ENCODE measurements around the gene ZBTB44.
"Not testable (repeated sequence)": the region's sequence is repeated elsewhere in the genome, so short reads cannot be mapped to it uniquely, and the experiment has no call there.

Gene ZBTB44

DNA sequence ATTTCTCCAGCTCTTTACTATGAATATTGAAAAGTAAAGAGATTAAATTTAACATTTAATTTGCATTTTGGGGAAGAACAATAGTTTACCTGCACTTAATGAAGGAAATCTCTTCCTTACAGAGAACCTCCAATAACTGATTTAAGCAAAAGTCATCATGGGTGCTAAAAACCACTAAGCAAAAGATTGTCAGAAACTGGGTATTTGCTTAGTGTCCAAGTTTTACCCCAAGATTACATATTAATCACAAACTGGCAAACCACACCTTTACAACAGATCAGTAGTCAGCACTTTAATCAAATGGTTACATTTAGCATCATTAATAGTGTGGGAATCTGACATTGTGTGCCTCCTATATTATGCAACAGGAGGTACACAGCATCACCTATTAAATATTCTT, 2.7 kb downstream of the ZBTB44 start:
- no peak for FAIRE-seq

DNA sequence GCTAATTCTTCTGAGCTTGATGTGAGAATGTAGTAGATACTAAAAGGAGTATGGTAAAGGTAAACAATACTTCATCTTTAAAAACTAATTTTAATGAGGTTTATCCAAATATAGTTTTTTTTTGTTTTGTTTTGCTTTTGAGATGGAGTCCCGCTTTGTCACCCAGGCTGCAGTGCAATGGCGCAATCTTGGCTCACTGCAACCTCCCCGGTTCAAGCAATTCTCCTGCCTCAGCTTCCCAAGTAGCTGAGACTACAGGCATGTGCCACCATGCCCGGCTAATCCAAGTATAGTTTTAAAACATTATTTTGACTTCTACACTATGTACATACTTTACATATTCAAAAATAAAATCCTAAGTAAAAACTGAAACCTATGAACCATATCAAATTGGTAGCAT, 4.1 kb downstream of the ZBTB44 start:
- no peak for FAIRE-seq

DNA sequence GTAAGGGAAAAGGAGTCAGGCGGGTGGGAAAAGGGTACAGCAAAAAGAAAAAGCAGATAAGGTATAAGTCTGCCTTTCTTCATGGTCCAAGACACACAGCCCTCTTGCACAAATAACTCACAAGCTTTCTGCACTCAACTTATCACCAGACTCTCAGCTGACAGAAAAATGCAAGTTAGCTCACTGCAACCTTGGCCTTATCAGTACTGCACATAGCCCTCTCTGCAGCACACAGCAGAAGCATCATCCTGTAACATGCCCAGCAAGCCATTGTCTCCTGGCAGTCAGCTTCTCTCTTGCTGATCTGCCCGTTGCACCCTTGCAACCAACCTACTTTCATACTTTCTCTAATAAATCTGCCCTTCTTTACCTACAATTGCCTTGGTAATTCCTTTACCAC, 5.8 kb downstream of the ZBTB44 start:
- FAIRE-seq = no peak

DNA sequence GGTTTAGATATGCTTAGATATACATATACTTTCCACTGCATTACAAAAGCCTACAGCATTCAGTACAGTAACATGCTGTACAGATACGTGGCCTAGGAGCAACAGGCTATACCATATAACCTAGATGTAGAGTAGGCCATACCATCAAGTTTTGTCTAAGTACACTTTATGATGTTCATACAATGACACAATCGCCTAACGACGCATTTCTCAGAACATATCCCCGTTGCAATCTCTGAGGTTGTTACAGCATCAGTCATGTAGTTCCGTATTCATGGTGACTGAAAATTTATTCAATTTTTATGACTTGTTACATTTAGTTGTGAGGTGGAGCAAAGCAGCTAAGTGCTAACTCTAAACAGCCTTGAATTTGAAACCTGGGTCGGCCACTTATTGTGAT, 6.7 kb downstream of the ZBTB44 start:
- no peak for FAIRE-seq

DNA sequence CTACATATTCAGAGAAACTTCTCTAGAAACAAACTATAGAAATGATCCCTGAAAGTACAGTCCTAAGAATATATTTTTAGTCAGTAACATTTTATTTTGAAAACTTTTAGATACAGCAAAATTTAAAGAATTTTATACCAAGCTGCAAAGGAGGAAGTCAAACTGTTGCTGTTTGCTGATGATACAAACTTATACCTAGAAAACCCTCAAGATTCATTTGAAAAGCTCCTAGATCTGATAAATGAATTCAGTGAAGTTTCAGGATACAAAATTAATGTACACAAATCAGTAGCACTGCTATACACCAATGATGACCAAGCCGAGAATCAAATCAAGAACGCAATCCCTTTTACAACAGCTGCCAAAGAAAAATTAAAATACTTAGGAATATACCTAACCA, 10.1 kb downstream of the ZBTB44 start:
- no peak for FAIRE-seq

DNA sequence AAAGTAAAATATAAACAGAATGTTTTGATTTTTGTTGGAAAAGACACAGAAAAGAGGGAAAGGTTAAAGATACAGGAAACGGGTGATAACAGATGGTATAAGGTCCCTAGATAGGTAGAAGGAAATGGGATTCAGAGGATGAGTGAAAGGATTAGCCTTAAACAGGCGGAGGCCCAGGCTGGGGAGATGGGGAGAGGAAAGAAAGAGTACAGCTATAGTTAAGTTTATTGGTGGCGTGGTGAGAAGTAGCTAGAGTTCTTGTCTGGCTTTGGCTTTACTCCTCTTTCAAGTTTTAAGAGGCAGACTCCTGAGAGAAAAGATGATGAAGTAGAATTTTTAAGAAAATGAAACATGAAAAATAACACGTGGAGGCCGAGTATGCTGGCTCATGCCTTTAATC, 13.7 kb downstream of the ZBTB44 start:
- FAIRE-seq = no peak

DNA sequence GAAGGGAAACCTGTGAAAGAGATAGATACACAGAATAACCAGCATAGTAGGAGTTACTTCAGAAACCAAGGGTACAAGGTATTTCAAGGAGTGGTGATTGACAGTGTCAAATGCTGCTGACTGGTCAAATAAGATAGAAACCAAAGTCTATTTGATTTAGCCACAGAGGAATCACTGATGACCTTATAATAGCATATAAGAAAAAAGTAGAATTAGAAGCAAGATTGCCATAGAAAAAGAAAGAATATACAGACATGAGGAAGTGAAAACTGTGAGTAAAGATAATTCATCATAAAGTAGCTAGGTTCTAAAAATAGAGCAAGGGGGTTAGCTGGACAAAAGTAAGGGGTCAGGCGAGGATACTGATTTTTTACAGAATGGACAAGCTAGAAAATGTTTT, 14.2 kb downstream of the ZBTB44 start:
- FAIRE-seq = no peak

DNA sequence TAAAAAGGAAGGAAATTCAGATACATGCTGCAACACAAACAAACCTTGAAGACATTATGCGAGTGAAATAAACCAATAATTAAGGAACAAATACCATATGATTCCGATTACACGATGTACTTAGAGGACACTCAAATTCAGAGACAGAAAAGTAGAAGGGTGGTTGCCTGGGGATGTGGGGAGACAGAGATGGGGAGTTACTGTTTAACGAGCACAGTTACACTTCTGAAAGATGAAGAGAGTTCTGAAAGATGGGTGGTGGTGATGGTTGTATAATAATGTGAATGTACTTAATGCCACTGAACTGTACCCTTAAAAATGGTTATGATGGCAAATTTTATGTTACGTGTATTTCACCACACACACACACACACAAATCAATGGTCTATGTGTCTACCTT, 14.7 kb downstream of the ZBTB44 start:
- no peak for FAIRE-seq

DNA sequence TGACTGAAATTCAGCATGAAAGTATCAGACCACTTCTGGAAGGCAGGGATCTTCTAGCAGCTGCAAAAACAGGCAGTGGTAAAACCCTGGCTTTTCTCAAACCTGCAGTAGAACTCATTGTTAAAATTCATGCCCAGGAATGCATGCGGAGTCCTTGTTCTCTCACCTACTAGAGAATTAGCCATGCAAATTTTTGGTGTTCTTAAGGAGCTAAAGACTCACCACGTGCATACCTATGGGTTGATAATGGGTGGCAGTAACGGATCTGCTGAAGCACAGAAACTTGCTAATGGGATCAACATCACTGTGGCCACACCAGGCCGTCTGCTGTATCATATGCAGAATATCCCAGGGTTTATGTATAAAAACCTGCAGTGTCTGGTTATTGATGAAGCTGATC, 19.1 kb downstream of the ZBTB44 start:
- FAIRE-seq = no peak

DNA sequence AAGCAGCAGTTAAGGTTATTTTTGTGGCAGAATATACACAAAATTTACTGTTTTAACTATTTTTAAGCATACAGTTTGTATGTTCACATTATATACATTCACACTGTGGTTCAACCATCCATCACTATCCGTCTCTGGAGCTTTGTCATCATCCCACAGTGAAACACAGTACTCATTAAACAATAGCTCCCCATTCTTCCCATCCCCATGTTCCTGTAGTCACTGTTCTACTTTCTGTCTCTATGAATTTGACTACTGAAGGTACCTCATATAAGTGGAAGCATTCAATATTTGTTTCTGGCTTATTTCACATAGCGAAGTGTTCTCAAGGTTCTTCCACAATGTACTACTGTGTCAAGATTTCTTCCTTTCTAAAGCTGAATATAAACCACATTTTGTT, 32.6 kb downstream of the ZBTB44 start:
- FAIRE-seq = no peak

DNA sequence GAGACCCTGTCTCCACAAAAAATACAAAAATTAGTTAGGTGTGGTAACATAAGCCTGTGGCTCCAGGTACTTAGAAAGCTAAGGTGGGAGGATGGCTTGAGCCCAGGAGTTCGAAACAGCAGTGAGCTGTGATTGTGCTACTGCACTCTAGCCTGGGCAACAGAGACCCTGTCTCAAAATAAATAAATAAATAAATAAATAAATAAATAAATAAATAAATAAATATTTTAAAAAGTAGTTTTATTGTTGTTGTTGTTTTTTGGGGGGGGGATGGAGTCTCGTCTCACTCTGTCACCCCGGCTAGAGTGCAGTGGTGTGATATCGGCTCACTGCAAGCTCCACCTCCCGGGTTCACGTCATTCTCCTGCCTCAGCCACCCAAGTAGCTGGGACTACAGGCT, 33.4 kb downstream of the ZBTB44 start:
- not testable (repeated sequence) for FAIRE-seq

DNA sequence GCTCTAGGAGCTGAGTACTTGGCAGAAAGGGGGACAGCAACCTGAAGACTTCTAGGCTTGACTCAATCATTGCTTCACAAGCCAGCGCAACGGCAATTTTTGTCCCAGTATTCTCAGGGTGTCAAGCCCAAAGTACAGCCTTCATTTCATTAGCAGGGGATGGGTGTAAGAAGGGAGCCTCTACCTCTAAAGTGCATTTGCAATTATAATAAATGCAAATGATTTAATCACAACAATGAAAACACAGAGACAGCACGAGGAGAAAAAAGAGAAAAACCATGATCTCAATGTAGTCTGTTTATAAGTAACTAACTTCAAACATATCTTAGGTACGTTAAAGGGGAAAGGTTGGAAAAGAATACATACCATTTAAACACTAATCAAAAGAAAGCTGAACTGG, 34.7 kb downstream of the ZBTB44 start:
- no peak for FAIRE-seq

DNA sequence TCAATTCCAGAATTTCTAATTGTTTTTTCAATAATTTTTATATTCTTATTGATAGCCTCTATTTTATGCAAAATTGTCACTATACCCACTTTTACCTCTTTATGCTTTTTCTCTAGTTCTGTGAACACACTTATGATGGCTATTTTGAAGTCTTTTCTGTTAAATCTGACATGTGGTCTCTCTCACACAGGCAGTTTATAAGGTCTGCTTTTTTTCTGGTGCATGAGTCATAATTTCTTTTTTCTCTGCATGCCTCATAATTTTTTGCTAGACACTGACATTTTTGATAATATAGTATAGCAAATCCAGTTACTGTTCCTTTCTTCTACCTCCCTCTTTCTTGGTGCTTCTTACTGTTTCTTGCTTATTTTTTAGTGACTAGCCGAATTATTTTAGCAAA, 36.0 kb downstream of the ZBTB44 start:
- FAIRE-seq = no peak

DNA sequence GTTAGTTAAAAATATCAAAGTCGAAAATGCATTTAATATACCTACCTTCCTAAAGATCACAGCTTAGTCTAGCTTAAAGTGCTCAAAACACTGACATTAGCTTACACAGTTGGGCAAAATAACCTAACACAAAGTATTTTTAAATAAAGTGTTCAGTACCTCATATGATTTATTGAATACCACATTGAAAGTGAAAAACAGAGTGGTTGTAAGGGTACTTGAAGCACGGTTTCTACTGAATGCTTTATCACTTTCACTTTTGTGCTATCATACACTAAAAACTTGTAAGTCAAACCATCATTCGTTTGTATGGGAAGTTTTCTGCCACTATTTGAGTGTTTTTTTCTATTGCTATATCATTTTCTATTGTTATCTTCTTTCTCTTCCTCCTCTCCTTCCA, 36.6 kb downstream of the ZBTB44 start:
- FAIRE-seq = no peak

DNA sequence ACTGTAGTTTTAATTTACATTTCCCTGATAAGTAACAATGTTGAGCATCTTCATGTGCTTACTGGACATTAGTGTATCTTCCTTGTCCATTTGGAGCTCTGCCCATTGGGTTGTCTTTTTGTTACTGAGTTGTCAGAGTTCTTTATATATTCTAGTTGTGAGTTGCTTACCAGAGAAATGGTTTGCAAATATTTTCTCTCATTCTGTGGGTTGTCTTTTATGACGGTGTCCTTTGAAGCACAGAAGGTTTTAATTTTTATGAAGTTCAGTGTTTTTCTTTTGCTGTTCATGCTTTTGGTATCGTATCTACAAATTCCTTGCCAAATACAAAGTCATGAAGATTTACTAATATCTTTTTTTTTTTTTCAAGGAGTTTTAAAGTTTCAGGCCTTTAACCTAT, 42.4 kb downstream of the ZBTB44 start:
- FAIRE-seq = no peak

DNA sequence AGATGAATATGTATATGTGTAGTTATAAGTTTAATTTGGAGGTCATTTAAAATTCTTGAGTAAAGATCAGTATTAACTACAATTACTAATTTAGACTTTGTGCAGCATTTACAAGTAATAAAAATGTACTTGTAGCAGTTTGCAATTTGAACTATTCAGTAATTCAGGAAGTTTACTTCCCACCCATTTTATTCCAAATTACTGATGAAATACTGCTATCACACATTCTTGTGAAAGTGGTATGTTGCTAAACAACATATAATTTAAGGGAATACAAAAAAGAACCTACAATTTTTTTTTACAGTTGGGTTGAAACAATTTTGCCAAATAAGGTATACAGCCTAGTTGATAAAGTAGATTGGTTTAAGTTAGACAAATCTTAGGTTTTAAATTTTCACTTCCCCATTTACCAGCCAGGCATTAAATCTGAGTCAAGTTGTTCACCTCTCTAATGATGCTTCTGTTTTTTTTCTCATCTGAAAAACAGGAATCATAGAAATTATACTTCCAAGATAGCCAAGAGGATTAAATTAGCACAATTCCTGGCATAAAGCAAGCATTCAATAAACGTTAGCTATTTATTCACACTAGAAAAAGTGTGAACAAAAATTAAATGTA, 45.3 kb downstream of the ZBTB44 start:
- FAIRE-seq = no peak

DNA sequence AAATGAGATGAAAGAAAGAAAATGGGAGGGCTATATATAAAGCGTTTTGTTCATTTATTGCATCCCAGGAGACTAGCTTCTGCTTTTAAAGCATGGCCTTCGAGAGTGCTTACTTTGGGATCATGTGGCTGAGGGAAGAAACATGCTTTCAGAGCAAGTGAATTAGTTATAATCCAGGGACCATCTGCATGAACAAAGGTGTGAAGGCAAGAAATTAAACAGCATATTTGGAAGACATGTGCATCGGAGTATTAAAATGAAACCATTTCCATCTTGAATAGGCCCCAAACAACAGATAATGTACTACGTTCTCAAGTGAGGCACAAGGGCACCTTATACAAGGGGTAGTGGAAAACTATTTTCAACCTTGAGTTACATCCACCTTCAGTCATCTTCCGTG, 51.4 kb downstream of the ZBTB44 start:
- no peak for FAIRE-seq

DNA sequence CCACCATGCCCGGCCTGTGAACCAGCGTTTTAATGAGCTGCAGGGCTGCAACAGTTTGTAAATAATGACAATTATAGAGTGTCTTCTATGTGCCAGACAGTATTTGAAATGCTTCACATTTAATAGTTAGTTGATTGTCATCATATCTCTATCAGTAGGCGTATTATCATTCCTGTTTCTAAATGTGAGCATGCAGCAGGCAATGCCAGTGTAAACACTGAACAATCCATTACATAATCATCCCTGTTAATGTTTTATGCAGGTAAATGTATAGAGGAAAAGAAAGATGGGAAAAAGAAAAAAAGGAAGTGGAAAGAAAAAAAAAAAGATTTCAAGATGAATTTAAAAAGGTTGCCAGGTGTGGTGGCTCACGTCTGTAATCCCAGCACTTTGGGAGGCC, 52.3 kb downstream of the ZBTB44 start:
- no peak for FAIRE-seq

DNA sequence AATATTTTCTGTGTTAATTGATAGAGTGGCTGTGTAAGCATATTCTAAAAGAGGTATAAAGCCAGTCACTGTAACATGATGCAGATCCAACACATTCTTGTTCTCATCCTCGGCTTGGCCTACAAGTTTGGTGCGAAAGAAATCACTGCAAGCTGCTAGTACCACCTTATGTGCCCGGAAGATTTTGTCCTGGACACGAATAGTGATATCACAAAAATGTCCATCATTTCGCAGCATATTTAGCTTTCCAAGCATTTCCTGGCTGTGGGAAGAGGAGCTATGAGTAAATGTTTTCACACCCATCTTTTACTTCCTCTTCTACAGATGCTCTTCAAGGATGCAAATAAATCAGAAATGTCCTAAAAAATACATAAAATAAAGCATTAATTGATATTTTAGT, 53.1 kb downstream of the ZBTB44 start:
- no peak for FAIRE-seq

DNA sequence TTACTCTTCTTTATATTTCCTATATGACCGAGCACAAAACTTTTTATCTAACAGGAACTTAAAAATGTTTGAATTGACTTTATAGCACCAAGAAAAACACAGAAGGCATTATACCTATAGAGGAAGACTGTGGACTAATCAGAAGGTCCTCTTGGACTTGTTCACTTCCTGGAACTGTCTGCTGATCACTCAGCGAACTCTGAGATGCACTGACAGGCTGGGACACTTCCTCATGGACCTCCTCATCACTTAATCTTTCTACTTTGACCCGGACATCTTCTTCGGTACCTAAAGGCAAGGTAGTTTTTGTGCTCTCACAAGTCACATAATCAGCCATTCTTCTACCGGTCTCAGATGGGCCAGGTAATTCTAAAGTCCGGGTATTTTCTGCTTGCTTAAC, 54.0 kb downstream of the ZBTB44 start:
- FAIRE-seq = no peak

DNA sequence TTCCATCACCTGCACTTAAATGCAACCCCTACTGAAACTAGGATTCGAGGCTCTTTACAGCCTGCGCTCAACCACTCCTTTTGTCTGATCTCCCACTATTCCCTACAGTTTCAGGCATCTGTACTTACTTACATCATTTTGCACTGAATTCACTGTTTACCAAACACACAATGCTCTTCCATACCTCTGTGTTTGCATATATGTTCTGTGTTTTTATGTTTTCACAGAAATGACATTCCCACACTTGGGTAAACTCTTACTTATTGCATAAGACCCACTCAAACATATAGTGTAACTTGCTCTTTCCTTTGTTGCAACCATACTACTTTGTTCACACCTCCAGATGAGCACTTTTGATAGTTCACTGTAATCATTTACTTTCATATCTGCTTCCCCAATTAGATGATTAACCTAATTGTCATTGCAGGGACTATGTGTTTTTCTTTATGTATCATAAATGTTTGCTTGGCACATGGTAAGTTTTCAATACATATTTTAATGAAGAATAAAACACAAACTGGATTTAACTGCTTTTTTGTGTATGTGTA, 54.6 kb downstream of the ZBTB44 start:
- FAIRE-seq = no peak

DNA sequence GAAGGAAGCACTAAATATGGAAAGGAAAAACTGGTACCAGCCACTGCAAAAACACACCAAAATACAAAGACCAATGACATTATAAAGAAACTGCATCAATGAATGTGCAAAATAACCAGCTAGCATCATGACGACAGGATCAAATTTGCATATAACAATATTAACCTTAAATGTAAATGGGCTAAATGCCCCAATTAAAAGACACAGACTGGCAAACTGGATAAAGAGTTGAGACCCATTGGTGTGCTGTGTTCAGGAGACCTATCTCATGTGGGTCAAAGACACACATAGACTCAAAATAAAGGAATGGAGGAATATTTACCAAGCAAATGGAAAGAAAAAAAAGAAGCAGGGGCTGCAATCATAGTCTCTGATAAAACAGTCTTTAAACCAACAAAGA, 63.0 kb downstream of the ZBTB44 start:
- FAIRE-seq = not testable (repeated sequence)

DNA sequence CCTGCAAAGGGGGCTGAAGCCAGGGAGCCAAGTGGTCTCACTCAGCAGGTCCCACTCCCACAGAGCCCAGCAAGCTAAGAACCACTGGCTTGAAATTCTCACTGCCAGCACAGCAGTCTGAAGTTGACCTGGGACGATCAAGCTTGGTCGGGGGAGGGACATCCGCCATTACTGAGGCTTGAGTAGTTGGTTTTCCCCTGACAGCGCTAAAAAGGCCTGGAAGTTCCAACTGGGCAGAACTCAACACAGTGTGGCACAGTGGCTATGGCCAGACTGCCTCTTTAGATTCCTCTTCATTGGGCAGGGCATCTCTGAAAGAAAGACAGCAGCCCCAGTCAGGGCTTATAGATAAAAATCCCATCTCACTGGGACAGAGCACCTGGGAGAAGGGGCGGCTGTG, 64.8 kb downstream of the ZBTB44 start:
- not testable (repeated sequence) for FAIRE-seq

DNA sequence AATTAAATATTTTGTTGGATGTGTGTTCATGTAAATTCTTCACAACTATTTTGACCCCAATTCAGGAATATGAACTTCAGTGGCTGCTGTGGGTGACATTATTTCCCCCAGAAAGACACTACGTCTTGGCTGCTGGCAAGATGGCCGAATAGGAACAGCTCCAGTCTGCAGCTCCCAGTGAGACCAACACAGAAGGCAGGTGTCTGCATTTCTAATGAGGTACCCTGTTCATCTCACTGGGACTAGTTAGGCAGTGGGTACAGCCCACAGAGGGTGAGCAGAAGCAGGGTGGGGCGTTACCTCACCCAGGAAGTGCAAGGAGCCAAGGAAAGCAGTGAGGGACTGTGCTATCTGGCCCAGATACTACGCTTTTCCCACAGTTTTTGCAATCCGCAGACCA, 65.3 kb downstream of the ZBTB44 start:
- no peak for FAIRE-seq

DNA sequence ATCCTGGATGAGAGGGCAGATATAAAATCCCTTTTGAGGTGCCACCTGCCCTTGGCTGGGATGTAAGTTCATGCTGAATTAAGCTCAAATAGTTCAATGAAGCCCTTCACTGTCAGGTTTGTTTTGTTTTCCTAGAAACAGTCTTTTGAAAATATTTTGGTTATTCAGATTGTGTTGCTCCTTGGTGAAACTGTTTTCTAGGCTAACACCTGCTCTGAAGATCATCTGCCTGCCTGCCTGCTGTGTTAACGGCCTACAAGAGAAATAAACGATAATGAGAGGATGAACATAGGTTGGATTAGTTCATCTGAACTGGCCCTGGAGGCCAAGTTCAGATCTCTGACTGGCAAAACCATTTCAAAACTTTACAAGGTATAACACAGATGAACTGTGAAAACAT, 67.4 kb downstream of the ZBTB44 start:
- FAIRE-seq = no peak

DNA sequence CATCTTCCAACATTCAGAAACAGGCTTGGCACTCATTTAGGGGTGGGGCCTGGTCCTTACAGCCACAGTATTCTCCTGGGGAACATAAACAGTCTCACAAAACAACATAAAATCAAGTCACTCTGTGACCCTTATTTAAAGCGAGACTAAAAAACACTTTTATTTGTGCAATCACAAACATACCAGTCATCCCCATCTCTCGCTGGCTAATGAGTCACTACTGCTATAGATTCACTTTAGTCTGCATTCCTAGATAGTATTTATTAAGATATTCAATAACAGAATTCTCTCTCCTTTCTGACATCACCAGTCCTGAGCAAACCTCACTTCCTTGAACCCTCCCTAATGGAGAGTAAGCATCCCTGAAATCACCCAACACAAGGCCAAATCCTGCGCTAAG, 68.0 kb downstream of the ZBTB44 start:
- FAIRE-seq = no peak
